ENCODE measurements around the gene RBM19. TPM values are rescaled to one million over a fixed set of nuclear protein-coding genes. Genes with fewer than 3 reads are reported as not detected.

The RBM19 gene
- total and polyA plus RNA-seq, 2 donors (not counting 3 experiments of a cell fraction or from before 2014, with no cell fraction given): 13.2 to 34.4 TPM

- intact Hi-C loops (cut with micrococcal nuclease): no loop called here
- H3K36me3 ChIP-seq (ENCODE audit: control insufficient read depth in 2 of 2, extremely low read depth in 1 of 2, insufficient read depth in 2 of 2, low read length in 2 of 2): peaks cover 0 to 2% of the 10 kb centered on the region in 2 experiments
- no peaks in the 10 kb centered on the region for H3K79me2 ChIP-seq (ENCODE audit: control insufficient read depth, insufficient read depth, low read length)
- H4K20me1 ChIP-seq (replicated peaks; ENCODE audit: control insufficient read depth, extremely low read depth, insufficient read depth, low read length): no peaks in the 10 kb centered on the region
- H3K9ac ChIP-seq (replicated peaks; ENCODE audit: extremely low read depth, insufficient read depth, low read length): no peak overlapping the region
- H2AFZ ChIP-seq (ENCODE audit: low read depth, low read length): no peak overlapping the region
- CTCF ChIA-PET: interaction anchor here (1.3 kb wide), 1 partner anchor 12 kb away, joined by 3 read pairs; no protein-coding TSS in a partner anchor
- no TSS peak for BruUV-seq (replicated peaks)
- no peak for TF ChIP-seq POLR2AphosphoS5 (IDR thresholded peaks at IDR 0.05; ENCODE audit: insufficient read depth, low read depth, low read length)
- H3K4me3 ChIP-seq (replicated peaks in 1 of 3; ENCODE audit: insufficient read depth in 1 of 3, low read depth in 1 of 3, low read length in 3 of 3): no peak overlapping the region
- no peak for DNase-seq (ENCODE audit: low read depth, low spot score)
- POLR2A ChIA-PET: no interaction called here
- no peaks in the 10 kb centered on the region for H3K9me1 ChIP-seq (replicated peaks; ENCODE audit: control insufficient read depth, extremely low read depth, insufficient read depth, low read length)
- FAIRE-seq: no peak
- H3K9me3 ChIP-seq (replicated peaks; ENCODE audit: control insufficient read depth, insufficient read depth, low read length): no peaks in the 10 kb centered on the region
- dilution Hi-C loops (cut with MboI; ENCODE audit: extremely low pct_ligation_motif_present, low sequenced_read_pairs): no loop called here
- H3K27me3 ChIP-seq (ENCODE audit: control insufficient read depth in 2 of 2, insufficient read depth in 2 of 2, low read length in 2 of 2): no peaks in the 10 kb centered on the region
- H3K27ac ChIP-seq (ENCODE audit: insufficient read depth, low read depth, low read length): no peak overlapping the region
- H3K4me1 ChIP-seq (ENCODE audit: control insufficient read depth, extremely low read depth, insufficient read depth, low read length): no peaks in the 10 kb centered on the region
- H3K4me2 ChIP-seq (ENCODE audit: insufficient read depth, low read length): no peak overlapping the region
Measured at GRCh38 chr12:113852264-113852663, 113.9 kb downstream of the RBM19 start.

- TF ChIP-seq POLR2A (IDR thresholded peaks at IDR 0.05; ENCODE audit: low read depth, low read length) (no peak), POLR2AphosphoS5 (IDR thresholded peaks at IDR 0.05; ENCODE audit: insufficient read depth, low read depth, low read length) (no peak), FOS (IDR thresholded peaks at IDR 0.05; ENCODE audit: borderline replicate concordance, insufficient read depth, low read length) (no peak)
- no TSS peak for BruUV-seq (replicated peaks)
- intact Hi-C loops (cut with micrococcal nuclease) (no loop called here), dilution Hi-C loops (cut with MboI; ENCODE audit: extremely low pct_ligation_motif_present, low sequenced_read_pairs) (no loop called here)
- Histone ChIP-seq H3K4me1 (ENCODE audit: control insufficient read depth, extremely low read depth, insufficient read depth, low read length) (no peaks in the 10 kb centered on the region), H3K79me2 (ENCODE audit: control insufficient read depth, insufficient read depth, low read length) (no peaks in the 10 kb centered on the region), H3K9me1 (replicated peaks; ENCODE audit: control insufficient read depth, extremely low read depth, insufficient read depth, low read length) (no peaks in the 10 kb centered on the region), H2AFZ (ENCODE audit: low read depth, low read length) (no peak overlapping the region), H4K20me1 (replicated peaks; ENCODE audit: control insufficient read depth, extremely low read depth, insufficient read depth, low read length) (no peaks in the 10 kb centered on the region), H3K4me2 (ENCODE audit: insufficient read depth, low read length) (no peak overlapping the region), H3K36me3 (ENCODE audit: control insufficient read depth in 2 of 2, extremely low read depth in 1 of 2, insufficient read depth in 2 of 2, low read length in 2 of 2) (no peaks in the 10 kb centered on the region), H3K4me3 (replicated peaks in 1 of 3; ENCODE audit: insufficient read depth in 1 of 3, low read depth in 1 of 3, low read length in 3 of 3) (no peak overlapping the region), H3K9ac (replicated peaks; ENCODE audit: extremely low read depth, insufficient read depth, low read length) (no peak overlapping the region), H3K27ac (ENCODE audit: insufficient read depth, low read depth, low read length) (no peak overlapping the region), H3K9me3 (replicated peaks; ENCODE audit: control insufficient read depth, insufficient read depth, low read length) (no peaks in the 10 kb centered on the region), H3K27me3 (ENCODE audit: control insufficient read depth in 2 of 2, insufficient read depth in 2 of 2, low read length in 2 of 2) (no peaks in the 10 kb centered on the region)
- CTCF ChIA-PET: interaction anchor here (0.7 to 1.3 kb wide), 2 partner anchors 17 to 425 kb away, joined by 3 to 4 read pairs; no protein-coding TSS in a partner anchor
- DNase-seq (ENCODE audit: low read depth, low spot score) (no peak), FAIRE-seq (no peak)
- POLR2A ChIA-PET: no interaction called here
Measured at GRCh38 chr12:113850309-113851056, 115.6 kb downstream of the RBM19 start.

Data from endothelial cell of umbilical vein (primary cell).